K562 (cell line): ENCODE results near the gene GPM6B. TPM values are rescaled to one million over a fixed set of nuclear protein-coding genes. Genes with fewer than 3 reads are reported as not detected.
A peak's percentile ranks its signal among the peaks of the same experiment; 100 is the strongest.
"Not testable (repeated sequence)": the region's sequence is repeated elsewhere in the genome, so short reads cannot be mapped to it uniquely, and the experiment has no call there.

Experiments
- ATAC-seq: fragments of 200-7000 bp; cut with Tn5 transposase; 3 replicates; pipeline ENCODE4 v1.9.1; 2020; ENCODE audit warnings: moderate library complexity
- BruUV-seq: library from RNA; stranded (reverse); fragments of 400-500 nt; replicated peaks from 2 replicates; lab custom pipeline; 2021; lab: Mats Ljungman, UMichigan
- CTCF ChIA-PET: fragments of 300-600 bp; formaldehyde crosslinking; extraction: SDS; loops from one replicate; lab custom pipeline; 2021; ENCODE audit warnings: low intra/inter-chr PET ratio; lab: Yijun Ruan, JAX
- POLR2A ChIA-PET: fragments of 300-600, 350-650 bp; sonication (Branson Sonifier 250); formaldehyde crosslinking; extraction: SDS; loops from one replicate; lab custom pipeline; 2021; ENCODE audit warnings: antibody characterized with exemption, inconsistent platforms; lab: Yijun Ruan, JAX
- DNase-seq, 4 experiments: peaks; one replicate each; pipeline versions ENCODE4 v3.0.0 to v3.0.0-alpha.2; 2011 to 2018; ENCODE audit warnings: low spot score in 3 of 4, mixed read lengths in 3 of 4; ENCODE audit errors: extremely low read depth in 1 of 4
- FAIRE-seq: peaks from 2 replicates; lab custom pipeline; 2011; peaks lifted over from hg19 to GRCh38; lab: Jason Lieb, UNC
- H2AFZ ChIP-seq: 2 replicates; pipeline ENCODE4 v1.6.0; 2011; ENCODE audit warnings: low read depth, low read length, control low read depth, inconsistent platforms
- H3K27ac ChIP-seq: fragments of 200-600 bp; 3 replicates; pipeline ENCODE4 v1.8.0; 2011; ENCODE audit warnings: low read depth, mild to moderate bottlenecking, control low read depth, inconsistent platforms, low read length, moderate library complexity, mixed read lengths; ENCODE audit errors: extremely low read depth
- H3K27me3 ChIP-seq, 2 experiments: fragments of 300-600 bp in 1 of 2; 2 replicates in 1 of 2; 3 replicates in 1 of 2; pipeline versions ENCODE4 v1.6.0 to v1.8.0; 2011; ENCODE audit warnings: inconsistent platforms in 2 of 2, low read length in 2 of 2, mild to moderate bottlenecking in 1 of 2, mixed read lengths in 1 of 2, moderate library complexity in 1 of 2; ENCODE audit not compliant: control insufficient read depth in 2 of 2, insufficient read depth in 2 of 2
- H3K36me3 ChIP-seq: fragments of 300-600 bp; 3 replicates; pipeline ENCODE4 v1.8.0; 2011; ENCODE audit warnings: mild to moderate bottlenecking, low read length, inconsistent platforms; ENCODE audit not compliant: control insufficient read depth, insufficient read depth
- H3K4me1 ChIP-seq, 2 experiments: fragments of 200-600 bp in 1 of 2; replicated peaks in 1 of 2; 2 replicates in 1 of 2; 3 replicates in 1 of 2; pipeline versions ENCODE4 v1.5.1 to v1.8.0; 2011; ENCODE audit warnings: inconsistent platforms in 2 of 2, low read length in 2 of 2, mild to moderate bottlenecking in 1 of 2, mixed read lengths in 1 of 2, moderate library complexity in 1 of 2; ENCODE audit not compliant: control insufficient read depth in 2 of 2, insufficient read depth in 2 of 2
- H3K4me2 ChIP-seq: 2 replicates; pipeline ENCODE4 v1.6.1; 2011; ENCODE audit warnings: low read length, control low read depth, inconsistent platforms, mixed read lengths; ENCODE audit not compliant: insufficient read depth
- H3K4me3 ChIP-seq: fragments of 200-600 bp; sonication (generic), shearing (Covaris generic); 2 replicates; pipeline ENCODE4 v1.5.1; 2016; ENCODE audit warnings: control low read depth, inconsistent platforms
- H3K79me2 ChIP-seq: fragments of 200-600 bp; 3 replicates; pipeline ENCODE4 v1.8.0; 2011; ENCODE audit warnings: low read length, inconsistent platforms; ENCODE audit not compliant: control insufficient read depth, insufficient read depth
- H3K9ac ChIP-seq, 2 experiments: 2 replicates each; pipeline versions ENCODE4 v1.6.0 to v1.6.1; 2011; ENCODE audit warnings: low read depth in 2 of 2, low read length in 2 of 2, control low read depth in 1 of 2, inconsistent platforms in 1 of 2, mild to moderate bottlenecking in 1 of 2, mixed read lengths in 1 of 2; ENCODE audit not compliant: insufficient read depth in 1 of 2
- H3K9me1 ChIP-seq: one replicate; pipeline ENCODE4 v1.6.0; 2011; ENCODE audit warnings: inconsistent platforms, mild to moderate bottlenecking, low read length, moderate library complexity; ENCODE audit not compliant: control insufficient read depth, insufficient read depth
- H3K9me3 ChIP-seq: replicated peaks from 2 replicates; pipeline ENCODE4 v1.5.1; 2011; ENCODE audit warnings: low read depth, low read length, inconsistent platforms; ENCODE audit not compliant: control insufficient read depth, insufficient read depth
- H4K20me1 ChIP-seq: replicated peaks from 2 replicates; pipeline ENCODE4 v1.6.1; 2011; ENCODE audit warnings: low read length, inconsistent platforms, mixed read lengths; ENCODE audit not compliant: control insufficient read depth, insufficient read depth
- BCOR ChIP-seq: fragments of 450-650 bp; IDR thresholded peaks from 2 replicates; pipeline ENCODE4 v1.6.1; 2016
- KDM1A ChIP-seq, 2 experiments: fragments of 450-650 bp; IDR thresholded peaks; 2 replicates each; pipeline ENCODE4 v1.6.1; 2016; ENCODE audit warnings: mild to moderate bottlenecking in 2 of 2
- ZNF146 ChIP-seq: IDR thresholded peaks from one replicate; pipeline ENCODE4 v1.6.1; 2018; ENCODE audit warnings: missing compliant biosample characterization; ENCODE audit not compliant: unreplicated experiment
- WGBS: fragments of 100-300 bp; shearing (Covaris generic); methylation state at CpG from one replicate; pipeline ENCODE4 v1.1.6; 2016; ENCODE audit warnings: low coverage, mixed read lengths; ENCODE audit not compliant: insufficient coverage; ENCODE audit errors: missing lambda C conversion rate; 5-methylcytosine and 5-hydroxymethylcytosine counted together
- in situ Hi-C: fragments of 300-500 bp; cut with MboI; formaldehyde crosslinking; loops from 4 replicates; pipeline ENCODE4 v1.15.0; 2018; ENCODE audit warnings: inconsistent platforms, mixed read lengths
- intact Hi-C: fragments of 100-400 bp; cut with micrococcal nuclease; formaldehyde crosslinking; loops from 2 replicates; pipeline ENCODE4 v1.14.2; 2022
- polyA plus RNA-seq, 8 experiments: library from polyadenylated mRNA; depleted of rRNA in 4 of 8; stranded (reverse) in 5 of 8; unstranded in 3 of 8; fragments of >200 nt; fragmentation: Nextera tagmentation in 2 of 8; fragmentation: Illumina TruSeq in 1 of 8; extraction: Ambion mirVana in 2 of 8; extraction: Trizol in 1 of 8; gene quantifications; 2 replicates each; pipeline versions ENCODE4 v1.2.1 to v1.2.3, GENCODE V29; 2011 to 2014; ENCODE audit warnings: inconsistent platforms in 1 of 8, missing spikeins in 1 of 8
- total RNA-seq, 7 experiments: library from RNA; depleted of rRNA in 6 of 7; stranded (reverse); fragments of >200 nt in 6 of 7; fragmentation: Illumina TruSeq in 2 of 7; extraction: Trizol in 2 of 7; gene quantifications; 2 replicates each; pipeline versions ENCODE4 v1.2.1 to v1.2.3, GENCODE V29; 2011 to 2021; ENCODE audit warnings: low replicate concordance in 1 of 7
- TF ChIP-seq, protein P1 (sequence below): fragments of 200-800 bp; sonication (Bioruptor generic); IDR thresholded peaks from 2 replicates; pipeline ENCODE4 v1.6.1; 2017; ENCODE audit warnings: missing genetic modification characterization, missing compliant biosample characterization

Gene GPM6B
- total and polyA plus RNA-seq, 9 of the 15 experiments (the other 6 are each of a cell fraction or from before 2014, with no cell fraction given) = 0.14 to 0.32 TPM; not detected in 7

- TF ChIP-seq, protein P1, sequence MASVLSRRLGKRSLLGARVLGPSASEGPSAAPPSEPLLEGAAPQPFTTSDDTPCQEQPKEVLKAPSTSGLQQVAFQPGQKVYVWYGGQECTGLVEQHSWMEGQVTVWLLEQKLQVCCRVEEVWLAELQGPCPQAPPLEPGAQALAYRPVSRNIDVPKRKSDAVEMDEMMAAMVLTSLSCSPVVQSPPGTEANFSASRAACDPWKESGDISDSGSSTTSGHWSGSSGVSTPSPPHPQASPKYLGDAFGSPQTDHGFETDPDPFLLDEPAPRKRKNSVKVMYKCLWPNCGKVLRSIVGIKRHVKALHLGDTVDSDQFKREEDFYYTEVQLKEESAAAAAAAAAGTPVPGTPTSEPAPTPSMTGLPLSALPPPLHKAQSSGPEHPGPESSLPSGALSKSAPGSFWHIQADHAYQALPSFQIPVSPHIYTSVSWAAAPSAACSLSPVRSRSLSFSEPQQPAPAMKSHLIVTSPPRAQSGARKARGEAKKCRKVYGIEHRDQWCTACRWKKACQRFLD (CRISPR knock-in tag) = no peak
- TF ChIP-seq, all 486 proteins: peak for 2
These were observed 84.4 kb downstream of the GPM6B start (continued) for GRCh38 chrX:13732246-13733067.

- FAIRE-seq, ATAC-seq, H3K4me3 ChIP-seq, H3K9ac ChIP-seq, in situ Hi-C loops, H4K20me1 ChIP-seq, DNase-seq, POLR2A ChIA-PET, H2AFZ ChIP-seq, H3K9me3 ChIP-seq, H3K4me2 ChIP-seq, BruUV-seq, H3K27me3 ChIP-seq, H3K9me1 ChIP-seq, CTCF ChIA-PET, H3K27ac ChIP-seq: not testable (repeated sequence)
- intact Hi-C loops = loop anchor here (5.0 kb wide), 1 partner anchor 33 kb away; no protein-coding TSS in a partner anchor
- no CpG with 5 or more reads among the region's 1 CpG for WGBS
- TF ChIP-seq KDM1A (IDR thresholded peaks at IDR 0.05) = peak in 1 of 2 experiments; percentile 41; a peak in 2 of 4 replicates
- TF ChIP-seq BCOR = 0 out of 2 replicates have a peak, but pooled peaks have one; percentile 53
- TF ChIP-seq ZNF146 (CRISPR knock-in tag) = peak; percentile 45
- H3K36me3 ChIP-seq = peaks cover 22% of the 10 kb centered on the region; the same call in 1 of the 3 replicates
- peaks cover 51% of the 10 kb centered on the region for H3K79me2 ChIP-seq
- H3K4me1 ChIP-seq = peaks cover 5 to 15% of the 10 kb centered on the region in 2 experiments; a peak in 4 of 5 replicates
These were observed 86.4 kb downstream of the GPM6B start for GRCh38 chrX:13730523-13730922.
